ENCODE data around the gene SERTM1. TPM values are rescaled to one million over a fixed set of nuclear protein-coding genes. Genes with fewer than 3 reads are reported as not detected.

SERTM1 gene
- total and polyA plus RNA-seq, 2 of the 8 experiments (the other 6 are each of a cell fraction or from before 2014, with no cell fraction given), result 0.48 to 1.6 TPM

- TF ChIP-seq CHD7 (IDR thresholded peaks at IDR 0.05; ENCODE audit: insufficient replicate concordance, low read length), result no peak
- TF ChIP-seq ZNF274 (IDR thresholded peaks at IDR 0.05; ENCODE audit: borderline replicate concordance, extremely low read depth, low read length), result no peak
Observed at GRCh38 chr13:36717966-36718545, 44.2 kb downstream of the SERTM1 start (continued).
